GM10266 (cell line): Measurements from ENCODE around the gene BRPF1.

ENCODE experiments used
- DNase-seq: peaks from one replicate; pipeline ENCODE4 v3.0.0; 2012; ENCODE audit errors: extremely low spot score
- TF ChIP-seq, protein P1 (sequence below): IDR thresholded peaks from 2 replicates; pipeline ENCODE4 v1.5.1; 2012; ENCODE audit warnings: mild to moderate bottlenecking, low read depth; ENCODE audit not compliant: control insufficient read depth, insufficient read depth; ENCODE audit errors: missing control alignments

Gene BRPF1

DNA sequence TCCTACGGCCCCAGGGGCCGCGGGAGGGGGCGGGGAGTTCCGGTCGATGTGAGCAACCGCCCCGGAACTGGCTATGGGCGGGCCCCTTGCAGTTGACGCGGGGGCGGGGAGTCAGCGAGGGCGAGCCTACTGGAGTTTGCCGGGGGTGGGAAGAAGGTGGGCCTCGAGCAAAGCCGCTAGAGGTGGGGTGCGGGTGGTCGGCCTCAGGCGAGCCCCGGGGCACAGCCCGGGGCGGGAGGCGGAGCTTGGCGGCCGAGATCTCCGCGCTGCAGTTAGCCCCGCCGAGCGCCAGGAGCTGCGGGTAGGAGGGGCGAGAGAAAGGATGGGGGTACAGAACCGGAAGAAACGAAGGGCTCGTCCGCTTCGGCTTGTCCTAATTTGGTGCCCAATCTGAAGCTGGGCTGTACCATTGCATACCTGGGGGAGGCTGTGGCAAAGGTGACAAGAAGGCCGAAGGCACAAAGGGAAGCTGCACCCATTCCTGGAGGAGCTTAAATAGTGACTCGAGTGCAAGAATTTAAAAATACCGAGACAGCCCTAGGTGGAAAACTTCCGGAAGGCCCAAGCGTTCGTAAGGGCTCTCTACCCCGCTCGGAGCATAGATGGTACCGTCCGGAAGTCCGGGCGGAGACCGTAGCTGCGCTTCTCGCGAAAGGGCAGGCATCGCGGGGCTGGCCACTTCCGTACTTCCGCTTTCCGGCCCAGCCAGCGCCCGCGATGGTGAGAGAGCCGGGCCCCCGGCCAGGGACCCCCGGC is 61.0 kb downstream of the BRPF1 start, which contains the start of the genes ARPC4 and TADA3:
ARPC4 (plus strand) TSS at position 678 of the 756 bp plus-strand sequence; CDS start at position 718, 40 bp downstream.
TADA3 (minus strand) TSS at position 69 of the 756 bp plus-strand sequence. CDS start 1,007 bp downstream, outside the sequence.
- peak; percentile 93 for DNase-seq
- TF ChIP-seq, protein P1, sequence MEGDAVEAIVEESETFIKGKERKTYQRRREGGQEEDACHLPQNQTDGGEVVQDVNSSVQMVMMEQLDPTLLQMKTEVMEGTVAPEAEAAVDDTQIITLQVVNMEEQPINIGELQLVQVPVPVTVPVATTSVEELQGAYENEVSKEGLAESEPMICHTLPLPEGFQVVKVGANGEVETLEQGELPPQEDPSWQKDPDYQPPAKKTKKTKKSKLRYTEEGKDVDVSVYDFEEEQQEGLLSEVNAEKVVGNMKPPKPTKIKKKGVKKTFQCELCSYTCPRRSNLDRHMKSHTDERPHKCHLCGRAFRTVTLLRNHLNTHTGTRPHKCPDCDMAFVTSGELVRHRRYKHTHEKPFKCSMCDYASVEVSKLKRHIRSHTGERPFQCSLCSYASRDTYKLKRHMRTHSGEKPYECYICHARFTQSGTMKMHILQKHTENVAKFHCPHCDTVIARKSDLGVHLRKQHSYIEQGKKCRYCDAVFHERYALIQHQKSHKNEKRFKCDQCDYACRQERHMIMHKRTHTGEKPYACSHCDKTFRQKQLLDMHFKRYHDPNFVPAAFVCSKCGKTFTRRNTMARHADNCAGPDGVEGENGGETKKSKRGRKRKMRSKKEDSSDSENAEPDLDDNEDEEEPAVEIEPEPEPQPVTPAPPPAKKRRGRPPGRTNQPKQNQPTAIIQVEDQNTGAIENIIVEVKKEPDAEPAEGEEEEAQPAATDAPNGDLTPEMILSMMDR: no peak

DNA sequence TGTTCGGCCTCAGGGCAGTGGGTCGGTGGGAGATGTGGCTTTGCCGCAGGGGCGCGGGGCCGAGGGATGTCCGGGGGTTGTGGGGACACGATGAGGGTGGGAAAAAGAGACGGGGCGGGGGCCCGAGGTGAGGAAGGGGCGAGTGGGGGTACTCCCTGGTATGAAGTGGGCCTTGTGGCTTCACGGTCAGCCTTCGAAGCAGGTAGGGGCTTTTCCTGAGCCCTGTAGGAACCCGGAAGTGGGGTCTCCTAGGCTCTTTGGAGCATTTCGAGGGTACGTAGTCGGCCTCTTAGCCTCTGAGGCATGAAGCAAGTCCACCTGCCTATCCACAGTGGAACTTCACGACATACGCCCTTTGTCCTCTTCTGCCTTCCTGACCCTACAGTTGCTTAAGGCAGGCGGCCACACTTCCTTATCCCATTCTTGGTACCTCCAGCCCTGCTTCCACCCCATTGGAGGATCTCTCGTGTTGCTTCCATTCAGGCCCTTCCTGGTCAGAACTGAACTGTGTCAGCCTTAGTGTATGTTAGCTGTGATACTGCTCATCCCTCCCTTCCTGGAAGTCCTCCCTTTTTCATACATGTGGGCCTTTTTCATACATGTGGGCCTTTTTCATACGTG is 61.7 kb downstream of the BRPF1 start:
- TF ChIP-seq, protein P1: no peak
- DNase-seq: peak; percentile 33

DNA sequence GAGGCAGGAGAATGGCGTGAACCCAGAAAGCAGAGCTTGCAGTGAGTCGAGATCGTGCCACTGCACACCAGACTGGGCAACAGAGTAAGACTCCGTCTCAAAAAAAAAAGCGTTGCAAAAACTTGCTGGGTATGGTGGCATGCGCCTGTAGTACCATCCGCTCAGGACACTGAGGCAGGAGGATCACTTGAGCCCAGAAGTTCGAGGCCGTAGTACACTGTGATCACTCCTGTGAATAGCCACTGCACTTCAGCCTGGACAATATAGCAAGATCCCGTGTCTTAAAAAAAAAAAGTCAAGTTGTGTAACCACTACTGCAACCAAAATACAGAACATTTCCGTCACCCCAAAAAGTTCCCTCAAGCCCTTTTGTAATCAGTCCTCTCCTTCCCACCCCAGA is 62.9 kb downstream of the BRPF1 start:
- TF ChIP-seq, protein P1: no peak
- DNase-seq: no peak

DNA sequence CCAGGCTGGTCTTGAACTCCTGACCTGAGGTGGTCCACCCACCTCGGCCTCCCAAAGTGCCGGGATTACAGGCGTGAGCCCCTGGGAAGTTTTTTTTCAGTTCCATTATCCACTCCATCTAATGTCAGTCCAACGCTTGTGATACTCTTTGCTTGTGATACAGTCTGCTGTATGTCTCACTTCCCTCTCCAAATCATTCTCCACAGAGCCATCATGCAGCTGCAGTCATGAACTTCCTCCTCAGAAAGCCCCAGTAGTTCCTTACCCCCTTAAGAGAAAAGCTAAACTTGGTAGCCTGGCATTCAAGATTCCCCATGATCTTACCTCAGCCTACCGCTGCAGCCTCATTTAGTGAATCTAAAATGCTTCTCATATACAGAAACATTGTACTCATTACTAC is 63.7 kb downstream of the BRPF1 start:
- TF ChIP-seq, protein P1: no peak
- no peak for DNase-seq

- DNase-seq: no peak
- TF ChIP-seq, protein P1: no peak
Measured at GRCh38 chr3:9797196-9797945, 65.8 kb downstream of the BRPF1 start.
